Cardiac atrium fibroblast (primary cell): ENCODE results near the gene COA7. TPM values are rescaled to one million over a fixed set of nuclear protein-coding genes. Genes with fewer than 3 reads are reported as not detected.

Source experiments
- total RNA-seq: library from RNA; depleted of rRNA; stranded (reverse); fragments of >200 nt; gene quantifications from 2 replicates; pipeline ENCODE4 v1.2.3, GENCODE V29; 2015

COA7 gene
- 10.7 and 13.9 TPM in 2 replicates for total RNA-seq

DNA sequence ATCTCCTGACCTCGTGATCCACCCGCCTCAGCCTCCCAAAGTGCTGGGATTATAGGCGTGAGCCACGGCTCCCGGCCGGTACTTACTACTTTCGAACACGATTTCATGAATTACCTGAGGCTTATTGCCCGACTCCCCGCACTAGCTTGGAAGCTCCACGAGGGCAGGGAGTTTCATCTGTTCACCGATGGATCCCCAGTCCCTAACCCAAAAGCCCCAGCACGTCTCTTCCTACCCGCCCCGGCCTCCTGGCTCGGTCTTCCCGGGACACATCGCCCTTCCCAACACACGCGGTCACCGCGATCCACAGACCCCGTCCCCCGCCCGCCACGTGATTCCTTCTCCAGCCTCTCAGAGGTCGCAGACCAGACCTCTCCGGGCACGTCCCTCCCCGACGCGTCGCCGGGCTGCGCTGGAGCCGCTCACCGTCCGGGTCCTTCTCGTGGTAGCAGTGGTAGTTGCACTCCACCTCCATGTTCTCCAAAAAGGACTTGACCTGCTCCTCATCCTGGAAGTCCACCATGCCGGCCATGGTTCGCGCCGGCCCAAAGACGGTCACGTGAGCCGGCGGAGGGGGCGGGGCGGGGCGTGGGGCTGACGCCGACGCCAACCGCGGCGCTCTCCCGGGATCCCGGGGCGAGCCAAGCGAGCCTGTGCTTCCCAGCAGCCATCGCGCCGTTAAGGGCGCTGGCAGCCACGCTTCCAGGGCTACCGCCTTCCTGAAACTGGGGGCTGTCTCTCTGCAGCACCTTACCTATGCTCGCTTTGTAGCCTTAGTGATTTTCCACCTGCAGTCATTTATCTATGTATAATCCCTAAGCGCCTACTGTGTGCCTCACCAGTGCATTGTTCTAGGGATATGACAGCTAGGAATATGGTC, at the start of gene COA7:
Gene COA7, minus strand, starts transcription at position 553 of the 880 bp plus-strand sequence. Its CDS starts 21 bp downstream, at position 532.

DNA sequence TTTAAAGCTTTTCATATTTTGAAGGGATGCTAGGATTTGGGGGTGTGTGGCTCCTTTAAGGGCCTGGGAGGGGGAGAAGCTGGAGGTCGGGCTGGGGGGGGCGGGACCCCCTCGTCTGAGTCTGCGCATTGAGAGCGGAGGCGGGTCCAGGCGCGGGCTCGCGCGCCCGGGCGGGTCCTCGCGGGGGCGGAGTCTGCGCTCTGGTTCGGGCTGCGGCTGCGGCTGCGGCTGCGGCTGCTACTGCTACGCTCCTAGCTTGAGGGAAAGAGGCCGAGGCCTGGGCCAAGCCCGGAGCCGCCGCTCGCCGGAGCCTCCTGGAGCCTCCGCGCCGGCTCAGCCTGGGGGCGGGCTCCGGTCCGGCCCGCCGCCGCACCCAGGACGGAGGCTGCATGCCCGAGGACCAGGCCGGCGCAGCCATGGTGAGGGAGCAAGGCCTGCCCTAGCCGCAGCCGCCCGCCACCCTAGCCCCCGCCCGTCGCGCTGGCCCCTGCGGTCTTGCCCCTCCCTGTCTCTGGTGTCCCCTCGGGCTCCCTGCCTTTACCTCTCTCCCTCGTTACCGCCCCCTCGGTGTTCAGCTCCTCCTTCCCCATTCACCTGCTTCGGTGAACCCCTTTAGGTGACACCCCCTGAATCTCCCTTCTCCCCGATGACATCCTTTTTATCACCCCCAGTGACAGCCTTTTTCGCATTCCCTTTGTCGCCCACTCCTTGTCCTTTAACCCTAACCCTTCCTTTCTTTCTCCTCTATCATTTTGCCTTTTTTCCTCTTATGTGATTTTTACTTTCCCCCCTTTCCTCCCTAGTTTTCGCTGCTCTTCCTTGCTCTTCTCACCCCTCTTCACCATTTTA, 28.3 kb upstream of the COA7 start, which contains the start of gene ZYG11B:
Gene ZYG11B, plus strand, starts transcription at position 189 of the 849 bp plus-strand sequence. Its CDS starts 201 bp downstream, at position 390.

Other genes starting within 250 kb of the COA7 start
- gene TUT4, start 145.3 kb downstream of the COA7 start, total RNA-seq = 13.7 and 14.4 TPM in 2 replicates
- gene GPX7, start 96.0 kb downstream of the COA7 start, total RNA-seq = 15.9 and 22.0 TPM in 2 replicates
- not detected in 2 replicates for gene SHISAL2A, start 65.2 kb downstream of the COA7 start, total RNA-seq
- gene ZYG11B, start 28.1 kb upstream of the COA7 start, total RNA-seq = 26.4 and 34.2 TPM in 2 replicates
- gene ZYG11A, start 144.4 kb upstream of the COA7 start, total RNA-seq = under 0.01 TPM in 1 of 2 replicates, not detected in the other
- 17.0 and 33.8 TPM in 2 replicates for gene ECHDC2, start 223.4 kb upstream of the COA7 start, total RNA-seq
- gene SCP2, start 228.9 kb upstream of the COA7 start, total RNA-seq = 157 and 179 TPM in 2 replicates